Psoas muscle (tissue), 8 donors: ENCODE results near the gene NGDN. TPM values are rescaled to one million over a fixed set of nuclear protein-coding genes. Genes with fewer than 3 reads are reported as not detected.
"Not testable (repeated sequence)": the region's sequence is repeated elsewhere in the genome, so short reads cannot be mapped to it uniquely, and the experiment has no call there.

Experiments
- ATAC-seq, 4 donors: fragments of 200-7000 bp; cut with Tn5 transposase; one replicate each; pipeline ENCODE4 v1.9.1; 2020; ENCODE audit warnings: moderate library complexity in 3 of 4, mild to moderate bottlenecking in 2 of 4
- DNase-seq, 2 donors: peaks; one replicate each; pipeline ENCODE4 v3.0.0-alpha.2; 2020
- H3K27ac ChIP-seq: fragments of 200-600 bp; one replicate; pipeline ENCODE4 v1.8.0; 2022
- H3K27me3 ChIP-seq, 3 donors: fragments of 200-600 bp in 1 of 3; one replicate each; pipeline versions ENCODE4 v1.6.1 to v1.8.0; 2013 to 2022; ENCODE audit warnings: low read length in 2 of 3, mild to moderate bottlenecking in 2 of 3, moderate library complexity in 1 of 3; ENCODE audit not compliant: insufficient read depth in 3 of 3
- H3K36me3 ChIP-seq, 2 donors: fragments of 200-600 bp in 1 of 2; one replicate each; pipeline versions ENCODE4 v1.6.1 to v1.8.0; 2013 to 2022; ENCODE audit warnings: low read depth in 1 of 2, mild to moderate bottlenecking in 1 of 2, moderate library complexity in 1 of 2; ENCODE audit not compliant: insufficient read depth in 1 of 2
- H3K4me1 ChIP-seq: fragments of 200-600 bp; one replicate; pipeline ENCODE4 v1.8.0; 2022
- H3K4me3 ChIP-seq: fragments of 200-600 bp; one replicate; pipeline ENCODE4 v1.8.0; 2022; ENCODE audit warnings: mild to moderate bottlenecking
- H3K9me3 ChIP-seq: fragments of 200-600 bp; one replicate; pipeline ENCODE4 v1.8.0; 2022
- CTCF ChIP-seq: fragments of 200-600 bp; IDR thresholded peaks from one replicate; pipeline ENCODE4 v1.8.0; 2022; ENCODE audit warnings: antibody characterized with exemption
- WGBS, 3 donors: extraction: QIAGEN DNeasy Blood & Tissue Kit; methylation state at CpG; one replicate each; pipeline versions ENCODE4 v1.1.6 to v1.1.7; 2013; 5-methylcytosine and 5-hydroxymethylcytosine counted together
- intact Hi-C, 2 donors: fragments of 100-400 bp; cut with DNase I; formaldehyde crosslinking; loops; one replicate each; pipeline versions ENCODE4 v1.11.0 to v1.14.2; 2022
- long read RNA-seq, 2 donors: library from polyadenylated mRNA; unstranded; transcript quantifications; one replicate each; pipeline ENCODE4 v2.0.0, GENCODE V29; 2021
- polyA plus RNA-seq, 3 donors: library from polyadenylated mRNA; stranded (reverse); fragments of 200-250 nt; gene quantifications; one replicate each; pipeline ENCODE4 v1.2.3, GENCODE V29; 2013
- total RNA-seq, 4 donors: library from RNA; stranded (reverse); fragmentation: NEBNext Ultra II Directional in 2 of 4; extraction: Animal tissue kit (Norgen Biotek cat#: 25700) in 2 of 4; gene quantifications; one replicate each; pipeline versions ENCODE4 v1.2.1 to v1.2.4, GENCODE V29; 2021 to 2023
- donor health status: healthy with polysubstance abuse.
- donor health status: DM: no; HTN: no; CAD: no; lungs with moderate emphysema.
- donor health status: Bipolar disorder and iron deficiency.
- donor health status: healthy.
- donor health status: DM: yes; HTN: yes; CAD: no.
- donor health status: DM: no; HTN: no; CAD: no.
- donor health status: DM: no; HTN: no; CAD: no.
- donor health status: DM: yes; HTN: yes; CAD: no.

NGDN gene, protein sequence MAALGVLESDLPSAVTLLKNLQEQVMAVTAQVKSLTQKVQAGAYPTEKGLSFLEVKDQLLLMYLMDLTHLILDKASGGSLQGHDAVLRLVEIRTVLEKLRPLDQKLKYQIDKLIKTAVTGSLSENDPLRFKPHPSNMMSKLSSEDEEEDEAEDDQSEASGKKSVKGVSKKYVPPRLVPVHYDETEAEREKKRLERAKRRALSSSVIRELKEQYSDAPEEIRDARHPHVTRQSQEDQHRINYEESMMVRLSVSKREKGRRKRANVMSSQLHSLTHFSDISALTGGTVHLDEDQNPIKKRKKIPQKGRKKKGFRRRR
- total RNA-seq: 10 to 100 TPM; 20.3 to 49.9 (median 30.1) TPM
- polyA plus RNA-seq: 10 to 100 TPM; 60.7 to 91.1 (median 90.1) TPM
- long read RNA-seq, donor 1, transcript NGDN-202 (11 exons, 1,143 nt): major isoform, 28 of 33 reads
- long read RNA-seq, donor 1, partial matches to known transcripts: 2 of 33 reads
- long read RNA-seq, donor 1, other reads (novel, unspliced or antisense): 2 of 33 reads
- long read RNA-seq, donor 2, transcript NGDN-202 (11 exons, 1,143 nt): major isoform, 87 of 108 reads
- long read RNA-seq, donor 2, partial matches to known transcripts: 10 of 108 reads
- long read RNA-seq, donor 2, other reads (novel, unspliced or antisense): 9 of 108 reads

- peaks cover 0 to 41% of the 10 kb centered on the region in 2 donors for H3K36me3 ChIP-seq
- peak within 1 kb of the TSS; percentile 89 for H3K27ac ChIP-seq
- whole genome bisulfite sequencing, 3 donors: 0 to 1% (median 0%) methylated on average over 41 of the region's 41 CpGs
- intact Hi-C loops: loop anchor here in 1 of 2 donors (5.0 kb wide), 1 partner anchor 147 kb away; the partner anchor contains the start of gene PABPN1
- H3K27me3 ChIP-seq: no peaks in the 10 kb centered on the region
- DNase-seq (peak; percentile 95 to 96), ATAC-seq (peak; percentile 93 to 95 (median 93))
- peak within 1 kb of the TSS; percentile 86 for H3K4me3 ChIP-seq
- peaks cover 10% of the 10 kb centered on the region for H3K4me1 ChIP-seq
- H3K9me3 ChIP-seq: no peaks in the 10 kb centered on the region
- peak; percentile 82 for TF ChIP-seq CTCF
Measured at GRCh38 chr14:23469127-23469905, at the start of gene NGDN. Gene NGDN, plus strand, starts transcription at chr14:23469703. Its CDS starts 13 bp downstream, at chr14:23469716.

DNA sequence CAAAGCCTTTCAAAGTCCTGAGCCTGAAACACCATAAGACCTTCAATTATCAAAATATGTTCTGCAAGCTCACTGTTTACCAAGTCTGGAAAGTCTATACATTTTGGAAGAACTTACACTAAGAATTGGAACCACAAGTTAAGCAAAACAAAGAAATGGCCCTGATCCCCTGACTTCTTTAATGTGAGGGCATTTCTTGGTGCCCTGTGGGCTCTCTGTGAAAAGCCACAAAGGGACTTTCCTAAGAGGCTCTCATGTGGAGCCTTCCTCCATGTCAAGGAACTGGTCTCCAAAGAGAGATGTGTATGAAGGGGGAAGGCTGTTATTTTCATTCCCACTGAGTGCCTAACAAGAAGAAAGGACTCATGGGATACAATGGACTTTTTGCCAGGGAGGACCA, 47.9 kb upstream of the NGDN start:
- Histone ChIP-seq H3K4me1 (no peaks in the 10 kb centered on the region), H3K9me3 (no peaks in the 10 kb centered on the region), H3K27me3 (no peaks in the 10 kb centered on the region), H3K27ac (peak overlapping the region; percentile 30), H3K36me3 (peaks cover 0 to 44% of the 10 kb centered on the region in 2 donors), H3K4me3 (no peak overlapping the region)
- no peak for TF ChIP-seq CTCF
- no peak for DNase-seq
- ATAC-seq: no peak
- intact Hi-C loops: no loop called here

- TF ChIP-seq CTCF: no peak
- no peak for DNase-seq
- H3K9me3 ChIP-seq: no peaks in the 10 kb centered on the region
- peak in 1 of 4 donors; percentile 6 for ATAC-seq
- no peak overlapping the region for H3K4me3 ChIP-seq
- no peaks in the 10 kb centered on the region for H3K4me1 ChIP-seq
- no peak overlapping the region for H3K27ac ChIP-seq
- intact Hi-C loops: no loop called here
- H3K36me3 ChIP-seq: peaks cover 0 to 48% of the 10 kb centered on the region in 2 donors
- H3K27me3 ChIP-seq: no peaks in the 10 kb centered on the region
- 60 to 64% (median 61%) methylated on average over 6 of the region's 6 CpGs for WGBS, 3 donors
Measured at GRCh38 chr14:23423657-23424056, 45.8 kb upstream of the NGDN start.

GRCh38 chr14:23425169-23425568, 44.3 kb upstream of the NGDN start:
- Histone ChIP-seq H3K27ac (no peak overlapping the region), H3K9me3 (no peaks in the 10 kb centered on the region), H3K27me3 (no peaks in the 10 kb centered on the region), H3K4me3 (peak overlapping the region; percentile 4), H3K36me3 (peaks cover 0 to 39% of the 10 kb centered on the region in 2 donors), H3K4me1 (no peaks in the 10 kb centered on the region)
- no peak for DNase-seq
- 55 to 72% (median 60%) methylated on average over 10 of the region's 10 CpGs for WGBS, 3 donors
- intact Hi-C loops: no loop called here
- no peak for TF ChIP-seq CTCF
- ATAC-seq: no peak

DNA sequence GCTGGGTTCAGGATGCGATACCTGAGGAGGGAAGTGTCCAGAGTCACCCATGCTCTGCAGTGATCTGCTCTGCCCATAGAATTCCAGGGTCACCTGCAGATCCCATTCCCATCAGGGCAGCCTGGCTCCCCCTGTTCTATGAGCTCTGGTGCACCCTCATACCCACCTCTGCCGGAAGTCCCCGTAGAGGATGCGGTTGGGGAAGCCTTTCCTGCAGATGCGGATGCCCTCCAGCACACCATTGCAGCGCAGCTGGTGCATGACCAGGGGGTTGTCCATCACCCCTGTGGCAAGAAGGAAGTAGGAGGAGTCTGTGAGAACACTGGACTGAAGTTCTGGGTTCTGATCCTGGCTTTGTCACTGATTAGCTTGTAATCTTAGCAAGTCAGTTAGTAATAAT, 43.7 kb upstream of the NGDN start:
- H3K27ac ChIP-seq, ATAC-seq, H3K9me3 ChIP-seq, H3K4me1 ChIP-seq, H3K4me3 ChIP-seq, DNase-seq, intact Hi-C loops, H3K27me3 ChIP-seq: not testable (repeated sequence)
- WGBS, 3 donors: 71 to 89% (median 74%) methylated on average over 6 of the region's 6 CpGs
- peaks cover 0 to 39% of the 10 kb centered on the region in 2 donors for H3K36me3 ChIP-seq
